Activated B cell treated with CpG ODN at 0.5 μM for 24 hours (primary cell): Measurements from ENCODE around the gene MAGEB3. TPM values are rescaled to one million over a fixed set of nuclear protein-coding genes. Genes with fewer than 3 reads are reported as not detected.
"Not testable (repeated sequence)": the region's sequence is repeated elsewhere in the genome, so short reads cannot be mapped to it uniquely, and the experiment has no call there.

Source experiments
- ATAC-seq: fragments of 200-7000 bp; cut with Tn5 transposase; one replicate; pipeline ENCODE4 v1.10.0; 2021; ENCODE audit warnings: low read depth, mild to moderate bottlenecking, moderate library complexity
- CTCF ChIA-PET: fragments of 350-600 bp; sonication (Branson Sonifier 250); formaldehyde crosslinking; loops from one replicate; lab custom pipeline; 2021; ENCODE audit warnings: antibody characterized with exemption; lab: Charles Lee
- POLR2A ChIA-PET: fragments of 350-600 bp; sonication (Branson Sonifier 250); formaldehyde crosslinking; loops from one replicate; lab custom pipeline; 2021; ENCODE audit warnings: antibody characterized with exemption; lab: Charles Lee
- DNase-seq: peaks from one replicate; pipeline ENCODE4 v3.0.0; 2022
- H3K27ac Mint-ChIP-seq: one replicate; pipeline ENCODE4 v1.8.0; 2020; ENCODE audit warnings: mixed read lengths
- H3K27me3 Mint-ChIP-seq: one replicate; pipeline ENCODE4 v1.8.0; 2021; ENCODE audit warnings: mixed read lengths
- H3K36me3 Mint-ChIP-seq: one replicate; pipeline ENCODE4 v1.8.0; 2021; ENCODE audit warnings: low read depth, mixed read lengths
- H3K4me1 Mint-ChIP-seq: one replicate; pipeline ENCODE4 v1.8.0; 2021; ENCODE audit warnings: mixed read lengths
- H3K4me3 Mint-ChIP-seq: one replicate; pipeline ENCODE4 v1.8.0; 2020; ENCODE audit warnings: mild to moderate bottlenecking, mixed read lengths
- H3K9me3 Mint-ChIP-seq: one replicate; pipeline ENCODE4 v1.8.0; 2020; ENCODE audit warnings: mixed read lengths
- CTCF ChIP-seq: fragments of 200-600 bp; IDR thresholded peaks from one replicate; pipeline ENCODE4 v1.8.0; 2022; ENCODE audit warnings: antibody characterized with exemption, mild to moderate bottlenecking
- intact Hi-C: fragments of 100-400 bp; cut with micrococcal nuclease; formaldehyde crosslinking; loops from one replicate; pipeline ENCODE4 v1.15.1; 2024
- total RNA-seq: library from RNA; stranded (reverse); gene quantifications from 2 replicates; pipeline ENCODE4 v1.2.3, GENCODE V29; 2022

Gene MAGEB3
- total RNA-seq: not detected in 2 replicates

- POLR2A ChIA-PET: no interaction called here
- H3K9me3 Mint-ChIP-seq: no peaks in the 10 kb centered on the region
- intact Hi-C loops: no loop called here
- H3K27me3 Mint-ChIP-seq: no peaks in the 10 kb centered on the region
- H3K36me3 Mint-ChIP-seq: no peaks in the 10 kb centered on the region
- CTCF ChIA-PET: no interaction called here
- DNase-seq: no peak
- H3K27ac Mint-ChIP-seq: no peak within 1 kb of the TSS
- H3K4me1 Mint-ChIP-seq: no peaks in the 10 kb centered on the region
- TF ChIP-seq CTCF: no peak
- H3K4me3 Mint-ChIP-seq: no peak within 1 kb of the TSS
- ATAC-seq: no peak
Measured at GRCh38 chrX:30230395-30230794, at the start of gene MAGEB3. Gene MAGEB3, plus strand, starts transcription at chrX:30230657. Its CDS starts 5,268 bp downstream, at chrX:30235925.

DNA sequence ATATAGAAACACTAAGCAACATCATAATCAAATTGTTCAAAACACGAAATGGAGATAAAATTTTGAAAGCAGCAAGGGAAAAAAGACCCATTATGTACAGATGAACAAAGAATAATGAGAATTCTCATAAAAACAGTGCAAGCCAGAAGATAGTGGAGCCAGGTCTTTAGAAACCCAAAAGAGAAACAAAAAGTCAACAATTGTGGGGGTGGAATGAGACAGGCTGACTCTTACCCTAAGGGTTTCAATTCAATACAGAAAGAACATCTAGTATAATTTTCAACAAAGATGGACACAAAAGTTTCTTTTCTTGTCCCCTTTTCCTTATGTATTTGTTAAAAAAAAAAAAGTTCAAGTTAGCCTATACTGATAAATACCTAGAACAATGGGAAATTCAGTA is 49.1 kb upstream of the MAGEB3 start:
- no peak for ATAC-seq
- H3K4me1 Mint-ChIP-seq: no peaks in the 10 kb centered on the region
- intact Hi-C loops: no loop called here
- no peak for TF ChIP-seq CTCF
- ChIA-PET POLR2A (no interaction called here), CTCF (no interaction called here)
- DNase-seq: no peak
- H3K9me3 Mint-ChIP-seq: no peaks in the 10 kb centered on the region
- no peaks in the 10 kb centered on the region for H3K36me3 Mint-ChIP-seq
- no peak overlapping the region for H3K27ac Mint-ChIP-seq
- no peaks in the 10 kb centered on the region for H3K27me3 Mint-ChIP-seq
- no peak overlapping the region for H3K4me3 Mint-ChIP-seq

GRCh38 chrX:30183554-30183953 is 46.9 kb upstream of the MAGEB3 start:
- no peaks in the 10 kb centered on the region for H3K36me3 Mint-ChIP-seq
- H3K9me3 Mint-ChIP-seq: no peaks in the 10 kb centered on the region
- no peaks in the 10 kb centered on the region for H3K27me3 Mint-ChIP-seq
- no peaks in the 10 kb centered on the region for H3K4me1 Mint-ChIP-seq
- no peak overlapping the region for H3K27ac Mint-ChIP-seq
- no peak for TF ChIP-seq CTCF
- ATAC-seq (no peak), DNase-seq (no peak)
- no peak overlapping the region for H3K4me3 Mint-ChIP-seq
- ChIA-PET POLR2A (no interaction called here), CTCF (no interaction called here)
- intact Hi-C loops: no loop called here

- Mint-ChIP-seq H3K4me1 (no peaks in the 10 kb centered on the region), H3K27ac (no peak overlapping the region), H3K36me3 (no peaks in the 10 kb centered on the region), H3K9me3 (no peaks in the 10 kb centered on the region), H3K4me3 (no peak overlapping the region), H3K27me3 (peaks cover 4% of the 10 kb centered on the region)
- CTCF ChIA-PET: no interaction called here
- DNase-seq: no peak
- POLR2A ChIA-PET: no interaction called here
- TF ChIP-seq CTCF: no peak
- intact Hi-C loops: no loop called here
- ATAC-seq: no peak
Measured at GRCh38 chrX:30190426-30190825, 40.0 kb upstream of the MAGEB3 start.

- H3K36me3 Mint-ChIP-seq, intact Hi-C loops, H3K9me3 Mint-ChIP-seq, POLR2A ChIA-PET, ATAC-seq, CTCF ChIA-PET, H3K4me1 Mint-ChIP-seq, H3K4me3 Mint-ChIP-seq, H3K27me3 Mint-ChIP-seq, H3K27ac Mint-ChIP-seq, DNase-seq: not testable (repeated sequence)
Measured at GRCh38 chrX:30193910-30194309, 36.5 kb upstream of the MAGEB3 start.

- Mint-ChIP-seq H3K36me3 (no peaks in the 10 kb centered on the region), H3K9me3 (no peaks in the 10 kb centered on the region), H3K4me1 (no peaks in the 10 kb centered on the region), H3K27ac (no peak overlapping the region), H3K4me3 (no peak overlapping the region), H3K27me3 (peaks cover 4% of the 10 kb centered on the region)
- TF ChIP-seq CTCF: no peak
- intact Hi-C loops: no loop called here
- ATAC-seq (no peak), DNase-seq (no peak)
- ChIA-PET POLR2A (no interaction called here), CTCF (no interaction called here)
Measured at GRCh38 chrX:30196322-30196721, 34.1 kb upstream of the MAGEB3 start.
